GM13976 (cell line): ENCODE results near the gene GALK1.
A peak's percentile ranks its signal among the peaks of the same experiment; 100 is the strongest.

ENCODE experiments used
- DNase-seq: peaks from one replicate; pipeline ENCODE4 v3.0.0; 2012; ENCODE audit warnings: low spot score
- in situ Hi-C: fragments of 300-500 bp; cut with MboI; formaldehyde crosslinking; loops from one replicate; pipeline ENCODE4 v1.12.0; 2022; ENCODE audit warnings: low sequenced_read_pairs, mixed read lengths, inconsistent platforms; ENCODE audit not compliant: unreplicated experiment
- TF ChIP-seq, protein P1 (sequence below): IDR thresholded peaks from 2 replicates; pipeline ENCODE4 v1.5.1; 2012; ENCODE audit warnings: borderline replicate concordance, mild to moderate bottlenecking; ENCODE audit not compliant: insufficient read depth; ENCODE audit errors: extremely low read depth, missing control alignments, control extremely low read depth

The GALK1 gene

DNA sequence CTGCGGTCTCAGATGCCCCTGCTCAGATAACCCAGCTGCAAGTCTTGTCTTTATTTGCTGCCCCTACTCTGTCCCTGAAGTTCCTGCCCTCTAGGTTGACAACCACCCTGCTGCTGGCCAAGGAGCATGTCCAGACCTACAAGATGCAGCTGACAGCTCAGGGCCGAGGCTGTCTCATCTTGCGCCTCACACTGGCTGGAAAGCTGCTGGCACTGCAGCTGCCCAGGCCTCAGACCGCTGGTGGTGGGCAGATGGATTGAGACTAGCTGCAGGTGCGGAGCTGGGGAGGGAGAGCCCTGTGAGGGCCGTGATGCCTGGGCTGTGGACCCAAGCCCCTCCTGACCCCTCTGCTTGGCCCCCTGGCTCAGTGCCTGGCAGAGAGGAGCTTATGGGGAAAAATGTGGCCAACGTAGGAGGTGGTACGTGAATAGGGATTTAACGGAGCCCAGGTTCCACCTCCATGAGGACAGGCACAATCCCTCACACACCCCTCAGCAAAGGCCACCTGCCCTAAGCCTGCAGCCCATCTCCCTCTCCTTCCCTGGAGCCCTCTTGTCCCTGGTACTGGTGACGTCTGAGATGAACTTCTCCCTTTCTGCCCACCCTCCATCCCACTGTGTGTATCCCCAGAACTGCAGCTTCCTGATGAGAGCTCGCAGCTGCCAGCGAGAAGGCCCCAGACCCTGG lies 8.3 kb upstream of the GALK1 start:
- TF ChIP-seq, protein P1, sequence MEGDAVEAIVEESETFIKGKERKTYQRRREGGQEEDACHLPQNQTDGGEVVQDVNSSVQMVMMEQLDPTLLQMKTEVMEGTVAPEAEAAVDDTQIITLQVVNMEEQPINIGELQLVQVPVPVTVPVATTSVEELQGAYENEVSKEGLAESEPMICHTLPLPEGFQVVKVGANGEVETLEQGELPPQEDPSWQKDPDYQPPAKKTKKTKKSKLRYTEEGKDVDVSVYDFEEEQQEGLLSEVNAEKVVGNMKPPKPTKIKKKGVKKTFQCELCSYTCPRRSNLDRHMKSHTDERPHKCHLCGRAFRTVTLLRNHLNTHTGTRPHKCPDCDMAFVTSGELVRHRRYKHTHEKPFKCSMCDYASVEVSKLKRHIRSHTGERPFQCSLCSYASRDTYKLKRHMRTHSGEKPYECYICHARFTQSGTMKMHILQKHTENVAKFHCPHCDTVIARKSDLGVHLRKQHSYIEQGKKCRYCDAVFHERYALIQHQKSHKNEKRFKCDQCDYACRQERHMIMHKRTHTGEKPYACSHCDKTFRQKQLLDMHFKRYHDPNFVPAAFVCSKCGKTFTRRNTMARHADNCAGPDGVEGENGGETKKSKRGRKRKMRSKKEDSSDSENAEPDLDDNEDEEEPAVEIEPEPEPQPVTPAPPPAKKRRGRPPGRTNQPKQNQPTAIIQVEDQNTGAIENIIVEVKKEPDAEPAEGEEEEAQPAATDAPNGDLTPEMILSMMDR = no peak
- in situ Hi-C loops = no loop called here
- DNase-seq = no peak

DNA sequence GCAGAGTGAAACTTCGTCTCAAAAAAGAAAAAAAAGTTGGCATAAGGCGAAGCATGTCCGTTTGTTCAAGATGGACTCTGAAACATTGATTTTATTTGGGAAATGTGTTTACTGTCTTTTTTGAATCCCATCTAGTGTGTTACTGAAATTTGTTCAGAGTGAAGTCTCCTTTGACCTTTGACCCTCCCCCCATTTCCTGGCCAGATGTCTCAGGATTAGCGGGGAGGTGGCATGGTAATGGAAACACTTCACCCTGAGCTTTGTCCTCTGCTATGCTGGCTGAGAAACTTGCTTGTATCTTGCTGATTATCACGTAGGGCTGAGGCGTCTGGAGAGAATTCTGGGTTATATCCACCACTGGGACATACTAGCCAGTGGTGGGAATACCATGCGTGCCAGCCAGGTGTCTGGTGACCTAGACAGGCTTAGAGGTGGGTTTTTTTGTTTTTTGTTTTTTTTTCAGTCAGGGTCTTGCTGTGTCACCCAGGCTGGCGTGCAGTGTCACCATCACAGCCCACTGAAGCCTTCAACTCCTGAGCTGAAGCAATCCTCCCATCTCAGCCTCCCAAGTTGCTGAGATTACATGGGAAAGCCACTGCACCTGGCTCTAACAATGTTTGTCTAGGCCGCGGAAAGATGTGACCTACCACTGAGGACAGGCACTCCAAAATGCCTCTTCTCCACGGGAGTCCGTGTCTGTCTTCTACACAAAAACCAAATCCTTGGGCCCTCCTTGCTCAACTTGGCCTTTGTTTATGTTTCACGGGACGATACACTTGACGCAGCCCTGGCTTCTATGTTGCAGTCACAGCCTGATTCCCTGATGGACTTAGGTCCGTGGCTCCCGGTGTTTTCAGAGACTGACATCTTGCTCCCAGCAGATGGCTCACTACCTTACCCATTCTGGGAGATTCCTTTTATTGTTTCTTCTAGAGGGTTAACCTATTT lies 6.6 kb upstream of the GALK1 start:
- in situ Hi-C loops = no loop called here
- DNase-seq = no peak
- TF ChIP-seq, protein P1 = no peak

DNA sequence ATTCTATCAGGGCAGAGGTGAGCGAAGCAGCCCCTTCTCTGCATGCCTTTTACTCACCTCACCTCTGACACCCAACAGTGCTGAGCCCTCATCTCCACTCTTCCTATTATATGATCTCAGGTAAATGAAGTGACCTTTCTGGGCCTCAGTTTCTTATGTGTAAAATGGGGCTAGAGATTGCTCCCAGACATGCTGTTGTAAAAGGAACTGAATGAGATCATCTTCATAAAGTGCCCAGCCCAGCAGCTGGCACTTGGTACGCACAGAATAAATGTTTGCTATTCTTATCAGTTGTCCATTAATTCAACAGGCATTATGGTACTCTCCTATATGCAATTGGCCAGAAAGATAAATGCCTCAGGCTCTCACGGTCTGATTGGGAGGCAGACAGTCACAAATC lies 4.5 kb upstream of the GALK1 start:
- DNase-seq = no peak
- in situ Hi-C loops = no loop called here
- TF ChIP-seq, protein P1 = no peak

DNA sequence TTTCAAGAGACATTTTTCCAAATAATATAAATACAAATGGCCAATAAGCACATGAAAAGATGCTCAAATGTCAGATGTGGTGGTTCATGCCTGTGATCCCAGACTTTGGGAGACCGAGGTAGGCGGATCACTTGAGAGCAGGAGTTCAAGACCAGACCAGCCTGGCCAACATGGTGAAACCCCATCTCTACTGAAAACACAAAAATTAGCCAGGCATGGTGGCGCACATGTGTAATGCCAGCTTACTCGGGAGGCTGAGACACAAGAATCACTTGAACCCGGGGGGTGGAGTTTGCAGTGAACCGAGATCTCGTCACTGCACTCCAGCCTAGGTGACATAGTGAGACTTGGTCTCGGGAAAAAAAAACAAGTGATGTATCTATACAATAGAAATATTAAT lies 2.9 kb upstream of the GALK1 start:
- no peak for DNase-seq
- TF ChIP-seq, protein P1 = no peak
- in situ Hi-C loops = no loop called here

DNA sequence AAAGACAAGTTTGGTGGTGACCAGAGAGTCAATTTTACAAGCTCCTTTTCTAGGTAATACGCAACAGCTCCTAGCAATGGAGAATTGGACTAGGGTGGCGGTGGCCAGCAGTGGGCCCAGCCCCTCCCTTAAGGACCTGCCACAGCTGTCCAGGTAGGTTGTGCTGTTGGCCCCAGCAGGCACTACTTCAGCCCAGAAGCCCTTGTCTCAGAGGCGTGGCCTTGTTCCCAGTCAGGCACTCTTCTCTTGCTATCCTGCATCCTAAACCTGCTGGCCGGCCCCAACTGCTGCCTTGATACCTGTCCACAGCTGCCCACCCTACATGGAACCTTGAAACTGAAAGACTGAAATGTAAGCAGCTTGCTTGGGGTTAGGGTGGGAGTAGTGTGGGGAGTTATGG lies 989 bp upstream of the GALK1 start:
- DNase-seq = no peak
- in situ Hi-C loops = no loop called here
- TF ChIP-seq, protein P1 = no peak

DNA sequence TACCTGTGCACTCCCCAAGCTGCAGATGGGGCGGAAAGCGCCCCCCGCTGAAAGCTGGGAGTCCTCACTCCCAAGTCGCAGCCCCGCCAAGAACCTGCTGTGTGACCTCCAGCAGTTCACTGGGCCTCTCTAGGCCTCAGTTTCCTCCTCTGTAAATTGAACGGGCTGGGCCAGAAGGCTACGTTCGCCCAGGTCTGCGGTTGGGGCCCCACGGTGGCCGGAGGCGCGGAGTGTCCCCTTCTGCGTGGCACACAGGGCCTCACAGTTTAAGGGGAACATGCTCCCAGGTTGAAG lies 628 bp downstream of the GALK1 start:
- DNase-seq = peak; percentile 45
- in situ Hi-C loops = no loop called here
- TF ChIP-seq, protein P1 = no peak
